A549 (cell line): ENCODE results near the gene CEP19.

Experiments used
- CBX2 ChIP-seq: fragments of 200-600 bp; sonication (generic); IDR thresholded peaks from 2 replicates; pipeline ENCODE4 v1.6.1; 2016; ENCODE audit warnings: low read depth, mild to moderate bottlenecking, borderline replicate concordance
- CTCF ChIP-seq: fragments of >200 bp; sonication (Bioruptor Twin); formaldehyde crosslinking; IDR thresholded peaks from 3 replicates; pipeline ENCODE4 v1.5.1; 2016
- ELK1 ChIP-seq: fragments of 150-350 bp; IDR thresholded peaks from 2 replicates; pipeline ENCODE4 v1.6.1; 2014; ENCODE audit warnings: low read depth, mild to moderate bottlenecking, low read length
- EP300 ChIP-seq, 2 experiments: fragments of >200 bp; sonication (Bioruptor Twin); formaldehyde crosslinking; IDR thresholded peaks; 2 replicates in 1 of 2; 3 replicates in 1 of 2; pipeline ENCODE4 v1.6.1; 2016 to 2017
- ESRRA ChIP-seq: fragments of 150-350 bp; IDR thresholded peaks from 2 replicates; pipeline ENCODE4 v1.6.1; 2014; ENCODE audit warnings: mild to moderate bottlenecking, low read length, borderline replicate concordance
- GATA3 ChIP-seq: IDR thresholded peaks from 2 replicates; pipeline ENCODE4 v1.6.1; 2012; ENCODE audit warnings: borderline replicate concordance
- HDAC2 ChIP-seq: fragments of 200-600 bp; sonication (generic); IDR thresholded peaks from 2 replicates; pipeline ENCODE4 v1.6.1; 2016
- KDM1A ChIP-seq: fragments of 200-600 bp; sonication (generic); IDR thresholded peaks from 2 replicates; pipeline ENCODE4 v1.6.1; 2016; ENCODE audit warnings: low read depth, mild to moderate bottlenecking
- NR3C1 ChIP-seq: fragments of >200 bp; sonication (Bioruptor Twin); formaldehyde crosslinking; IDR thresholded peaks from 3 replicates; pipeline ENCODE4 v1.6.1; 2017
- PBX3 ChIP-seq: IDR thresholded peaks from 2 replicates; pipeline ENCODE4 v1.6.1; 2012
- RAD21 ChIP-seq, 2 experiments: fragments of >200 bp in 1 of 2; sonication (Bioruptor Twin) in 1 of 2; formaldehyde crosslinking in 1 of 2; IDR thresholded peaks in 1 of 2; conservative IDR thresholded peaks in 1 of 2; 2 replicates in 1 of 2; 3 replicates in 1 of 2; pipeline ENCODE4 v1.6.1; 2012 to 2018; ENCODE audit warnings: inconsistent platforms in 1 of 2

- TF ChIP-seq RAD21 (conservative IDR thresholded peaks at IDR 0.05 in 1 of 2, IDR thresholded peaks at IDR 0.05 in 1 of 2), result peak; percentile 79 to 83
- TF ChIP-seq CBX2, result no peak
- no peak for TF ChIP-seq EP300 (IDR thresholded peaks at IDR 0.05)
- no peak for TF ChIP-seq HDAC2
- TF ChIP-seq ESRRA, result no peak
- TF ChIP-seq GATA3, result no peak
- TF ChIP-seq CTCF, result peak; percentile 75
- TF ChIP-seq PBX3, result no peak
- TF ChIP-seq NR3C1, result no peak
- TF ChIP-seq KDM1A, result 0 out of 2 replicates have a peak, but pooled peaks have one; percentile 33
- TF ChIP-seq ELK1, result no peak
Observed at GRCh38 chr3:196684548-196685407, 27.3 kb downstream of the CEP19 start.
